Body of pancreas (tissue), 4 donors: ENCODE measurements around the gene BORCS6.

Source experiments
- CTCF ChIP-seq, 7 experiments: fragments of 450-650 bp in 4 of 7; fragments of 200-600 bp in 3 of 7; sonication (generic) in 3 of 7; IDR thresholded peaks; one replicate each; pipeline ENCODE4 v1.5.1; 2016 to 2019; ENCODE audit warnings: antibody characterized with exemption in 7 of 7
- POLR2A ChIP-seq, 3 donors: fragments of 450-650 bp; IDR thresholded peaks; one replicate each; pipeline ENCODE4 v1.6.1; 2016; ENCODE audit warnings: antibody characterized with exemption in 3 of 3, mild to moderate bottlenecking in 2 of 3

GRCh38 chr17:8155231-8155995 lies 34.6 kb downstream of the BORCS6 start:
- TF ChIP-seq POLR2A (IDR thresholded peaks at IDR 0.05): no peak
- TF ChIP-seq CTCF (IDR thresholded peaks at IDR 0.05): peak in 1 of 7 experiments; percentile 1
